Stimulated activated CD4-positive, alpha-beta T cell treated with anti-CD3 and anti-CD28 coated beads, Interleukin-15, amount 100 ng/mL, for 1 hour (primary cell): ENCODE measurements around the gene SLC5A5.
"Not testable (repeated sequence)": the region's sequence is repeated elsewhere in the genome, so short reads cannot be mapped to it uniquely, and the experiment has no call there.

Experiments
- DNase-seq, 2 donors: peaks; one replicate each; pipeline ENCODE4 v3.0.0-alpha.2; 2020; ENCODE audit warnings: low read depth in 1 of 2, low spot score in 1 of 2

The SLC5A5 gene

DNA sequence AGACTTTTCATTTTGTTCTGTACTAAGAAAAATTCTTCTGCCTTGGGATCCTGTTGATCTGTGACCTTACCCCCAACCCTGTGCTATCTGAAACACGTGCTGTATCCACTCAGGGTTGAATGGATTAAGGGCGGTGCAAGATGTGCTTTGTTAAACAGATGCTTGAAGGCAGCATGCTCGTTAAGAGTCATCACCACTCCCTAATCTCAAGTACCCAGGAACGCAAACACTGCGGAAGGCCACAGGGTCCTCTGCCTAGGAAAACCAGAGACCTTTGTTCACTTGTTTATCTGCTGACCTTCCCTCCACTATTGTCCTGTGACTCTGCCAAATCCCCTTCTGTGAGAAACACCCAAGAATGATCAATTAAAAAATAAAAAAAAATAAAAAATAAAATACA is 47.4 kb downstream of the SLC5A5 start:
- not testable (repeated sequence) for DNase-seq

DNA sequence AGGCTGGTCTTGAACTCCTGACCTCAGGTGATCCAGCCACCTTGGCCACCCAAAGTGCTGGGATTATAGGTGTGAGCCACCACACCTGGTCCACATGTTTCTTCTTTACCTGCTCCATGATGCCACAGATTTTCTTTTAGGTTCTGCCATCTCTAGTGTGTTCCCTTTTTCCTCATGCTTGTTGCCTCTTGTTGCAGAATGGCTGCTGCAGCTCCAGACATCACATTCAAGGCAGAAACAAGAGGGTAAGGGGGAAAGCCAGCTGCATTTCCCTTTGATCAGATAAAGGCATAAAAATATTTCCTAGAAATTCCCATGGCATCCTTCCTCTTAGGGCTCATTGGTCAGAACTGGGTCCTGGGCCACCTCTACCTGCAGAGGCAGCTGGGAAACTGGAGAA is 48.8 kb downstream of the SLC5A5 start:
- DNase-seq: no peak

DNA sequence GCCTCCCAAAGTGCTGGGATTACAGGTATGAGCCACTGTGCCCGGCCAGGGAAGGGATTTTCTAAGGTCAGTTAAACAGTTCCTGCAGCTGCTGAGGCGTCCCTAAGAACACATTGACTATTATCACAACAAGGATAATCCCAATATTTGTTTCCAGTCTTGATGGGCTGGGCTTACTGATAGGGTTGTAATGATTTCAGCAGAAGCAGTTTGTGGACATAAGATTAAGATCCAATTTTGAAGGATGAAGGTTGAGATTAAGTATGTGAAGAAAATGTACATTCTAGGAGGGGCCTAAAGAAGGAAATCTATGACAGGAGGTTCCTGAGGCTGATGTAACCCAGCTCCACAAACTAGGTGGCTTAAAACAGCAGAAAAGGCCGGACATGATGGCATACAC is 50.4 kb downstream of the SLC5A5 start:
- DNase-seq: no peak

DNA sequence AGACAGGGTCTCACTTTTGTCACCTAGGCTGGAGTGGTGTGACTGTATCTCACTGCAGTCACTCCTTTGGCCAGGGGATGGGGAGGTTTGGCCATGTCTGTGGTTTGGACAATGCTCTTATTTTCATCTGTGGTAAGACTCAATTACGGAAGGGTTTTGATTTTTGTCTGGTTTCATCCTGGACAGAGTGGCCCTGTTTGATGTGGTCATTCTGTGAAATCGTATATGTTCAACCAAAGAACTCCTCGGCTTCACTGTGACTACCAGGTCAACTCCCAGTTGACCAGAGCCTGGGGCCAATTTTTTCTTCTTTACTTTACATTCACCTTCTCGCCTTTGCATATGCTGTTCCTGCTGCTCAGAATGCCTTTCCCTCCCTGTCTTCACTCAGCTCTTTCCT is 54.3 kb downstream of the SLC5A5 start:
- DNase-seq: no peak

DNA sequence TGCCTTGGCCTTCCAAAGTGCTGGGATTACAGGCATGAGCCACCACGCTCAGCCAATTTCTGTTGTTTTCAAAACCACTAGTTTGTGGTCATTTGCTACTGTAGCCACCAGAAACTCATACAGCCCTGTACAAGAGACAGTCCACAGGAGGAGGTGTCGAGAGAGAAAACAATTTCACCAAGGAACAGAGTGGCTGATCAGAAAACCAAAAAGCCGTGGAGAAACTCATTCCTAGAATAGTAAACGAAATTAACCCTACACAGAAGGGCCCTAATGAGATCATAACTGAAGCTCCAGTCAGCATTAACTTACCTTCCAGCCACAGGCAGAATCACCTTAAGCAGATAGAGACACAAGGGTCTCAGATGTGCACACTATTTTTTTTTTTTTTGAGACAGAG is 57.3 kb downstream of the SLC5A5 start:
- DNase-seq: no peak

DNA sequence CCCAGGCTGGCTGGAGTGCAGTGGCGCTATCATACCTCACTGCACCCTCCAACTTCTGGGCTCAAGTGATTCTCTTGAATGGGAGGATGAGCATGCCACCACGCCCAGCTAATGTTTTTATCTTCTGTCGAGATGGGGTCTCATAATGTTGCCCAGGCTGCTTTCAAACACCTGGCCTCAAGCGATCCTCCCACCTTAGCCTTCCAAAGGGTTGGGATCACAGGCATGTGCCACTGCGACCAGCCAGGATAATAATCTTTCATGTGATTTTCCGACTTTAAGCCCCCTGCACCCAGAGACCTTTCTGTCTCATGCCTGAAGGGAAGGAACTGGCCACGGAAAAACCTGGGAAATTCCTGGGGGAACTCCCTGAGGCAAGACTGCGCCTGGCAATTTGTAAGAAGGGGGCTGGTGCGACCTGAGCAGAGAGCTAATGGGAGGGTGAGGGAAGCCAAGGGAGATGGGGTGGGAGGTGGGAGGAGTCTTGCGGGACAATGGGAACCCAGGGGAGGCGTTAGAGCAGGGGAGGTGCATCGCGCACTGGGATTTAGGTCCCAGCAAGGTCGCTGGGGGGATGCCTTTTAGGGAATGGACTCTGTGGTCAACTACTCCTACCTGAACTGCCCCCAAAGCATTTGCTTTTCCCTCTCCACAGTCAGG is 59.9 kb downstream of the SLC5A5 start:
- DNase-seq: no peak

DNA sequence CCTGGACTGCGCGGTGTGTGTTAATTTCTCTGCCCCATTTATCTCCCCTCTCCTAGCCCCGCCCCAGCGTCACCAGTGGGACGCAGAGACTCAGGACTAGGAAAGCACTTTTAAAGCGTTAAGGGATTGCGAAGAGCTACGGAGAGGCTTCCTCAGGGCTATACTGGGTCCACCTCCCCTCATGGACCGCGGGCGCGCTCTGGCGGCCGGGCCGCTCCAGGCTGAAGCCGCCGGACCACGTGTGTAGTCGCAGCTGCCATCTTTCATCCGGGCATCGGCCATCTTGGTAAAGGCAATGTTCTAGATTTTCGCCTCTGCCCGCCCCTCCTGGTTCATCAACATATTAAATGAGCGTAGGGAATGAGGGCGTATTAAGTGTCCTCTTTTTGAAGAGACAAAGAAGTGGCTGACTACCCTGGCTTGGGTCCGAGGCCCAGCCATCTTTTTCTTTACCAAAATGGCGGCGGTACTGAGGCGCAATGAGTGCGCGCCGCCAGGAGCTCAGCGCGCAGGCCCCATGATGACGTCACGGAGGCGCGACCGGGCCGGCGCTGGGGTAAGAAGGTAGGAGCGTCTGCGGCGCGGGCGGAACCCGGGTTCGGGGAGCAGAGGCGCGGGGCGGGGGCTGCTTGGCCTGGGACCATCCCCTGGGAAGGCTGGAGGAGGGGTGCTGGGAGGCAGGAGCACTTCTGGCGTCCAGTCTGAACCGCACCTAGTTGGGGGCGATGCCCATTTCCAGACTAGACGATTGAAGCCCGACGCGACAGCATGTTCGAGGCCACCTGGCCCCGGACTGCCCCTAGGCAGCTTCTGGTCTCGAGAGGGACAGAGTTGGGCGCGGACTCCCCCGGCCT is 61.0 kb downstream of the SLC5A5 start, which contains the start of gene CCDC124:
Gene CCDC124 (plus strand): TSS at position 531 of the 854 bp plus-strand sequence. CDS start 3,406 bp downstream, outside the sequence.
- peak; percentile 86 to 88 for DNase-seq

DNA sequence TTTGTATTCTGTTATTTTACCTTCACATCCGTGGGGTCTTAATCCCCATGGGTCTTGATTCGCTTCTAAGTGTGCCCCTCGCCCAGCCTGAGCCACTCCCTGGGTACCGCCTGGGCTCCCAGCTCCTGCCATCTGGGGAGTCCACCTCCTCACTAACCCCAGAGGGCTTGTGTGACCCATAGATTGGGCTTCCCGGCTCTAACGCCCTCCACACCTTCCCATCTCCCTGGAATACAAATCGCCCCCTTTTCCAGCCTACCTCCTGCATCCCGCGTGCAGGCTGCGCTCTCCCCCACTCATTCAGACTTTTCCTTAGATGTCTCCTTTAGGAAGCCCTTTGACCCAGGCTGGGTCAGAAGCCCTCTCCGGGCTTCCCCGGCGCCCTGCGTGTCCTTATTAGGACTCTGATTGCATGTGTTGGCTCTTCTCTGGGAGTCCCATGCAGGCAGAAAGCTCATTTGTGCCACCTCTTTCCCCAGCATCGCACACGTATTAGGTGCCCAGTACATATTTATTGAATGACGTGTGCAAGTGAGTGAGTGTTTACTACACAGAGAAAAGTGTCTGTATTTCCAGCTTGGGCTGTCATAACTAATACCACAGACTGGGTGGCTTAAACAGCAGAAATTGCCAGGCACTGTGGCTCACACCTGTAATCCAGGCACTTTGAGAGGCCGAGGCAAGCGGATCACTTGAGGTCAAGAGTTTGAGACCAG is 61.8 kb downstream of the SLC5A5 start:
- DNase-seq: no peak

DNA sequence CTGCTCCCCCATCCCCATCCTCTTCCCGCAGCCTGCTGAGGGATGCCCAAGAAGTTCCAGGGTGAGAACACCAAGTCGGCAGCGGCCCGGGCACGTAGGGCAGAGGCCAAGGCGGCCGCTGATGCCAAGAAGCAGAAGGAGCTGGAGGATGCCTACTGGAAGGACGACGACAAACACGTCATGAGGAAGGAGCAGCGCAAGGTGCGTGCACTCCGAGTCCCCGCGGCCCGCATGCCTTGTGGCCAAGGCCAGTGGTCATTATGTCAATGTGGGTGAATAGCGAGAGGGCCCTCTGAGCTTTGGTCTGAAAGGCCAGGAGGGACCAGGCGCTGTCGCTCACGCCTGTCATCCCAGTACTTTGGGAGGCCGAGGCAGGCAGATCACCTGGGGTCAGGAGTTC is 64.6 kb downstream of the SLC5A5 start:
- no peak for DNase-seq

DNA sequence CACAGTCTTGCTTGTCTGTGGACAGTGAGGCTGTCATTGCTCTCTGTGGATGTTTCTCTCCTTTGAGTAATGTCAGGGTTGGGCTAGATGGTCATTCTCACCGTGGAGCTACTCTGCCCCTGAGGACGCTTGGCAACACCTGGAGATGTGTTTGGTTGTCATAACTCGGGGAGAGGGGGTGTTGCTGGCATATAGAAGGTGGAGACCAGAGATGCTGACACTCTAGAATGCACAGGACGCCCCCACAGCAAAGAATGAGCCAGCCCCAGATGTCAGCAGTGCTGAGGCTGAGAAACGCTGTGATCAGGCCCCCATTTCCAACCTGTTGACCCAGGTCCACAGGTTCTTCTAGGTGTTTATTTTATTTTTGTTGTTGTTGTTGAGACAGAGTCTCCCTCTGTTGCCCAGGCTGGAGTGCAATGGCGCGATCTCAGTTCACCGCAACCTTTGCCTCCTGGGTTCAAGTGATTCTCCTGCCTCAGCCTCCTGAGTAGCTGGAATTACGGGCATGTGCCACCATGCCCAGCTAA is 65.7 kb downstream of the SLC5A5 start:
- DNase-seq: no peak

DNA sequence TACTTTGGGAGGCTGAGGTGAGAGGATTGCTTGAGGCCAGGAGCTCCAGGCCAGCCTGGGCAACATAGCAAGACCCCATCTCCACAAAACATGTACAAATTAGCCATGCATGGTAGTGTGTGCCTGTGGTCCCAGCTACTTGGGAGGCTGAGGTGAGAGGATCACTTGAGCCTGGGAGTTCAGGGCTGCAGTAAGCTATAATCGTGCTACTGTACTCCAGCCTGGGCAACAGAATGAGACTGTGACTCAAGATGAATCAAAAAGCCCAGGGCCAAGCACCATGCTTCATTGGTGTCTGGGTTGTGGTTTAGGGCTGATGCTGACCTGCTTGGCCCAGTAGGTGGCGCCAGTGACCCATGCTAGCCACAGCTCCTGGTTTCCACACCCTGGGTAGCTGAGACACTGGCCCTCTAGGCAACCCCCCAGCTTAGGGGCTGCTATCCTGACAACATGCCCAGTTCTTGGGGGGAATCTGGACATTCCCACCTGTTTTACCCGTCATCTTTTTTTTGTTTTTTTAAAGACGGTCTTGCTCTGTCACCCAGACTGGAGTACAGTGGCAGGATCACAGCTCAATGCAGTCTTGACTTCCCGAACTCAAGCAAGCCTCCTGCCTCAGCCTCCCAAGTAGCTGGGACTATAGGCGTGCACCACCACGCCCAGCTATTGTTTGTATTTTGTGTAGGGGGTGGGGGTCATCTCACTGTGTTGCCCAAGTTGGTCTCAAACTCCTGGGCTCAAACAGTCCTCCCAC is 66.5 kb downstream of the SLC5A5 start:
- DNase-seq: peak; percentile 63 to 74

DNA sequence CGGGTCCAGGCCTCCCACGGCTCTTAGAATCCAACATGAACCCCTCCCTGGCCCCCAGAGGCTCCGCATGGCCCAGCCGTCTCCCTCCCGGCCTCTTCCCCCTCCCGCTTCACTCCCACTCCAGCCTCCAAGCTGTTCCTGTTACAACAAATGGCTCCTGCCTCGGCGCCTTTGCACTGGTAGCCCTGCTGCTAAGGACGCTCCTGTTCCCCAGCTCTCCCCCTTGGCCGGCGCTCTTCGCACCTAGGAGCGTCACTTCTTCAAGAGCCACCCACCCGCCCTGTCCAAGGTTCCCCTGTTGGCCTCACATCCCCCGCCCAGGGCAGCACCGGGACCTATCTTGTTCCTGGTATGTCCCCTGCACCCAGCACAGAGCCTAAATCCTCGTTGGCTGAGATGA is 70.4 kb downstream of the SLC5A5 start:
- DNase-seq: no peak

DNA sequence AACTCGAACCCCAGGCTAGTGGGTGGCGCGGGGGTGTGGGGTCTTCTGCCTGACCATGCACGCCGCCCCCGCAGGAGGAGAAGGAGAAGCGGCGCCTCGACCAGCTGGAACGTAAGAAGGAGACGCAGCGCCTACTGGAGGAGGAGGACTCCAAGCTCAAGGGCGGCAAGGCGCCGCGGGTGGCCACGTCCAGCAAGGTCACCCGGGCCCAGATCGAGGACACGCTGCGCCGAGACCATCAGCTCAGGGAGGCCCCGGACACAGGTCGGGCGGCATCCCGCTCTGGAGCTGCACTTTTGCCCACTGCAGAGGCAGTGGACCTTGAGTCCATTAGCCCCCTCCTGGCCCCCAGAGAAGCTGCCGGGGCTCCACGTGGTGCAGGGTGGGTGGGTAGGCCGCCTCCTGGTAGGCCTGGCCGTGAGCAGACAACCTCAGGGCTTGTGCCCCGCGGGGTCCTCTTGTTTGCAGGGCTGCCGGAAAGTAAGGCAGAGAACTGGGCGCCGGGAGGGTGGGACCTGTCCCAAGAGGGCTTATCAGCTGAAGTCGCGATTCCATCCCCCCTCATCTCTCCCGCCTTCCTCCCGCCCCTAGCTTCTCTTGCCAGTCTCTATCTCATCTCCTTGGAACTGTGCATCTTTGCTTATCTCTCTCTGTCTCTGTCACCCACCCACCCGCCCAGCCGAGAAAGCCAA is 71.0 kb downstream of the SLC5A5 start:
- DNase-seq: no peak

DNA sequence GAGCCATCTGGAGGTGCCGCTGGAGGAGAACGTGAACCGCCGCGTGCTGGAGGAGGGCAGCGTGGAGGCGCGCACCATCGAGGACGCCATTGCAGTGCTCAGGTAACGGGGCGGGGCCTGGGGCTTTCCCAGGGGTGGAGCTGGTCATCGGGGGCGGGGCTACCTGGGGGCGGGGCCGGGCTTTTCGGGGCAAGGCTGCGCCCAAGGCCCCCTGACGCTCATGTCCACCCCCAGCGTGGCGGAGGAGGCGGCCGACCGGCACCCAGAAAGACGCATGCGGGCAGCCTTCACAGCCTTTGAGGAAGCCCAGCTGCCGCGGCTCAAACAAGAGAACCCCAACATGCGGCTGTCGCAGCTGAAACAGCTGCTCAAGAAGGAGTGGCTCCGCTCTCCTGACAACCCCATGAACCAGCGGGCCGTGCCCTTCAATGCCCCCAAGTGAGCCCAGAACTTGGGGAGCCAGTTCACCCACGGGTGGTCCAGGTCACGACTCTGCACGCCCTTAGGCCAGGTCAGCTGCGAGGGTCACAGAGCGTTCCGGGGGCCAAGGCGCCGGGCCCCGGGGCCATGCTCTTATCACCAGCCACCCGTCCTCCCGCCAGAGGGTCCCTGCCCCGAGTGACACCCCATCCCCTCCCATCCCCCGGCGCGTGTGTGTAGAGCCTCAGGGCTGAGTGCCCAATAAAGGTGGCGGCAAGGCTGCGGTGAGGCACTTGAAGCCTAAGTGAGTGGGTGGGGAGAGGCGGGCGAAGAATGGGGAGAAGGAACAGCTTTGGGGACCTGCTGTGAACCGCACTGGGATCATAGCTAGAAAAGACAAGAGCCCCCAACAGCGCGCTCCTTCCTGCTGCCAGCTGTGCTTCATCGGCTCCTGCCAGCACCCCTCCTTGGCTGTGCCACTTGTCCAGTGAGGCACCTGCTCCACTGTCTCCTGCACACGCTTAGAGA is 71.8 kb downstream of the SLC5A5 start:
- no peak for DNase-seq

DNA sequence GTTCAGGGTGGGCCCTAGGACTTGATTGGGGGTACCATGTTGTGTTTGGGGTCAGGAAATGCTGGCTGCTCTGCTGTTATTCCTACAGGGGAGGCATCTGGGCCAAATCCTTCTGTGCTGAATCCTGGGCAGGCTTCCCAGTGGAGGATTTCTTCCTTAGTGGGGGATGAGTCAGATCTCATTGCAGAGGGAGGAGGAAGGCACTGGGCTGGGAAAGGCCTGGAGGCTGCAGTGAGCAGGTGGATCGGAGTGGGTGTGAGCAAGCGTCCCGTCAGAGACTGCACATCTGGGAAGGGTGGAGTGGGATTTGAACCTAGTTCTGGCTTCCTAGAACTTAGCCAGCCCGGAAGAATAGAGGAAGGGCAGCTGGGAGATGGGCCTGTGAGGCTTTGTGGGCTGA is 72.6 kb downstream of the SLC5A5 start:
- no peak for DNase-seq
